IgD-negative memory B cell (primary cell): ENCODE results near the gene DEAF1. TPM values are rescaled to one million over a fixed set of nuclear protein-coding genes. Genes with fewer than 3 reads are reported as not detected.

Experiments used
- H3K27ac Mint-ChIP-seq, 3 donors: one replicate each; pipeline ENCODE4 v1.8.0; 2020 to 2022; ENCODE audit warnings: mild to moderate bottlenecking in 3 of 3, mixed read lengths in 3 of 3, moderate library complexity in 1 of 3
- H3K27me3 Mint-ChIP-seq: one replicate; pipeline ENCODE4 v1.8.0; 2021; ENCODE audit warnings: mixed read lengths
- H3K36me3 Mint-ChIP-seq: one replicate; pipeline ENCODE4 v1.8.0; 2020; ENCODE audit warnings: mild to moderate bottlenecking, mixed read lengths
- H3K4me1 Mint-ChIP-seq, 3 donors: one replicate each; pipeline ENCODE4 v1.8.0; 2020 to 2022; ENCODE audit warnings: mixed read lengths in 3 of 3, mild to moderate bottlenecking in 1 of 3
- H3K4me3 Mint-ChIP-seq, 4 donors: one replicate each; pipeline ENCODE4 v1.8.0; 2020 to 2022; ENCODE audit warnings: mild to moderate bottlenecking in 4 of 4, mixed read lengths in 4 of 4, moderate library complexity in 3 of 4
- H3K9me3 Mint-ChIP-seq, 3 donors: one replicate each; pipeline ENCODE4 v1.8.0; 2020 to 2021; ENCODE audit warnings: mixed read lengths in 3 of 3, mild to moderate bottlenecking in 1 of 3
- polyA plus RNA-seq: library from polyadenylated mRNA; unstranded; fragments of 300-500 nt; fragmentation: Illumina TruSeq; gene quantifications from one replicate; pipeline ENCODE4 v1.2.3, GENCODE V29; 2021

Gene DEAF1
- polyA plus RNA-seq, 1 donor from 2014 or later = 25.6 TPM

- peaks cover 4 to 10% (median 6%) of the 10 kb centered on the region in 3 donors for H3K4me1 Mint-ChIP-seq
- H3K27ac Mint-ChIP-seq = peak overlapping the region; percentile 90 to 95 (median 92)
- no peaks in the 10 kb centered on the region for H3K9me3 Mint-ChIP-seq
- H3K36me3 Mint-ChIP-seq = peaks cover 6% of the 10 kb centered on the region
- no peaks in the 10 kb centered on the region for H3K27me3 Mint-ChIP-seq
- H3K4me3 Mint-ChIP-seq = peak overlapping the region; percentile 89 to 97 (median 93)
These were observed 78.5 kb downstream of the DEAF1 start for GRCh38 chr11:616320-617198.

- Mint-ChIP-seq H3K27ac (peak within 1 kb of the TSS; percentile 92 to 97 (median 95)), H3K27me3 (no peaks in the 10 kb centered on the region), H3K36me3 (peaks cover 8% of the 10 kb centered on the region), H3K9me3 (no peaks in the 10 kb centered on the region), H3K4me3 (peak within 1 kb of the TSS; percentile 89 to 97 (median 93)), H3K4me1 (peaks cover 4 to 10% (median 6%) of the 10 kb centered on the region in 3 donors)
These were observed 79.3 kb downstream of the DEAF1 start, which contains the start of gene IRF7 for GRCh38 chr11:615504-616319. TSS of gene IRF7 (minus strand) at chr11:615950. CDS start at chr11:615364, 586 bp downstream.

- Mint-ChIP-seq H3K36me3 (peaks cover 8% of the 10 kb centered on the region), H3K4me1 (peaks cover 4 to 10% (median 6%) of the 10 kb centered on the region in 3 donors), H3K9me3 (no peaks in the 10 kb centered on the region), H3K27ac (peak overlapping the region; percentile 92 to 97 (median 95)), H3K4me3 (peak overlapping the region; percentile 89 to 97 (median 93)), H3K27me3 (no peaks in the 10 kb centered on the region)
These were observed 80.2 kb downstream of the DEAF1 start for GRCh38 chr11:614623-615503.

- peak overlapping the region in 2 of 3 donors; percentile 87 to 92 for H3K27ac Mint-ChIP-seq
- H3K4me3 Mint-ChIP-seq = peak overlapping the region; percentile 70 to 80 (median 77)
- H3K36me3 Mint-ChIP-seq = peaks cover 8% of the 10 kb centered on the region
- peaks cover 4 to 10% (median 6%) of the 10 kb centered on the region in 3 donors for H3K4me1 Mint-ChIP-seq
- H3K27me3 Mint-ChIP-seq = no peaks in the 10 kb centered on the region
- no peaks in the 10 kb centered on the region for H3K9me3 Mint-ChIP-seq
These were observed 80.9 kb downstream of the DEAF1 start for GRCh38 chr11:614021-614622.

- Mint-ChIP-seq H3K4me3 (peak overlapping the region in 2 of 4 donors; percentile 25 to 52), H3K9me3 (no peaks in the 10 kb centered on the region), H3K27me3 (no peaks in the 10 kb centered on the region), H3K27ac (peak overlapping the region in 1 of 3 donors; percentile 92), H3K4me1 (peaks cover 5 to 10% (median 6%) of the 10 kb centered on the region in 3 donors), H3K36me3 (peaks cover 8% of the 10 kb centered on the region)
These were observed 81.6 kb downstream of the DEAF1 start for GRCh38 chr11:613369-613968.

DNA sequence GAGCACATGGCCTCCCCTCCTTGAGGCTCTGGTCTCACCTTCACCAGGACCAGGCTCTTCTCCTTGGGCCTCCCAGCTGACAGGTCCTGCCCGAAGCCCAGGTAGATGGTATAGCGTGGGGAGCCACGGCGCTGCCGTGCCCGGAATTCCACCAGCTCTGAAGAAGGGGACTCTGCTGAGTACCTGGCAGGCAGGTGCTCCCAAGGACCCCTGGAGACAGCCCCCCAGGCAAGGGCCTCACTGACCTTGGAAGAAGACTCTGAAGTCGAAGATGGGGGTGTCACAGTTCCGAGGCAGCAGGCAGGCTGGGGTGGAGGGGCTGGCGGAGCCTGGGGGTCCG lies 82.1 kb downstream of the DEAF1 start:
- peak overlapping the region in 1 of 3 donors; percentile 91 for H3K27ac Mint-ChIP-seq
- H3K4me3 Mint-ChIP-seq = peak overlapping the region in 1 of 4 donors; percentile 88
- H3K27me3 Mint-ChIP-seq = no peaks in the 10 kb centered on the region
- no peaks in the 10 kb centered on the region for H3K9me3 Mint-ChIP-seq
- peaks cover 5 to 10% (median 6%) of the 10 kb centered on the region in 3 donors for H3K4me1 Mint-ChIP-seq
- peaks cover 6% of the 10 kb centered on the region for H3K36me3 Mint-ChIP-seq

GRCh38 chr11:612201-612960 lies 82.6 kb downstream of the DEAF1 start:
- peak overlapping the region in 2 of 4 donors; percentile 5 to 88 for H3K4me3 Mint-ChIP-seq
- H3K9me3 Mint-ChIP-seq = no peaks in the 10 kb centered on the region
- H3K4me1 Mint-ChIP-seq = peaks cover 5 to 10% (median 6%) of the 10 kb centered on the region in 3 donors
- H3K36me3 Mint-ChIP-seq = peaks cover 6% of the 10 kb centered on the region
- H3K27me3 Mint-ChIP-seq = no peaks in the 10 kb centered on the region
- H3K27ac Mint-ChIP-seq = peak overlapping the region; percentile 46 to 93 (median 91)

GRCh38 chr11:611001-611996 lies 83.7 kb downstream of the DEAF1 start:
- Mint-ChIP-seq H3K27me3 (no peaks in the 10 kb centered on the region), H3K27ac (peak overlapping the region in 2 of 3 donors; percentile 91 to 93), H3K4me1 (peaks cover 3 to 10% (median 4%) of the 10 kb centered on the region in 3 donors), H3K9me3 (no peaks in the 10 kb centered on the region), H3K36me3 (peaks cover 5% of the 10 kb centered on the region), H3K4me3 (peak overlapping the region in 1 of 4 donors; percentile 32)

DNA sequence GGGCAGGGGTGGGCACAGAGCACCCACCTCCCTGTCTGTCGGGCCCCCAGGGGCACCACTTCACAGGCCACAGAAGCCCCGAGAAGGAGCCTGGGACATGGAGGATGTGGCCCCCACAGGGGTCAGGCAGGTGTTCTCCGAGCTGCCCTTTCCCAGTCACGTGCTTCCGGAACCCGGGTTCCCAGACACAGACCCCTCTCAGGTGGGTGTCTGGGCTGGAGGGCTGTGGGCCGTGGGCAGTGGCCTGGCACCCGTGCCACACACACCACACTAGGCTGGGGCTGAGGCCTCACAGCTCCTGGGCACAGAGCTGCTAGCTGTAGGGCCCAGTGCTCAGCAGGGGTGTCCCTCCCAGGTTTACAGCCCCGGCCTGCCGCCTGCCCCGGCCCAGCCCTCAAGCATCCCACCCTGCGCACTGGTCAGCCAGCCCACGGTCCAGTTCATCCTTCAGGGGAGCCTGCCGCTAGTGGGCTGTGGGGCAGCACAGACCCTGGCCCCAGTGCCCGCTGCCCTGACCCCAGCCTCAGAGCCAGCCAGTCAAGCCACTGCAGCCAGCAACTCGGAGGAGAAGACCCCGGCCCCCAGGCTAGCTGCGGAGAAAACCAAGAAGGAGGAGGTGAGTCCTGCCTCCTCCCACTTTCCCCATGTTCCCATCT lies 84.7 kb downstream of the DEAF1 start:
- Mint-ChIP-seq H3K27me3 (no peaks in the 10 kb centered on the region), H3K36me3 (peaks cover 4% of the 10 kb centered on the region), H3K9me3 (no peaks in the 10 kb centered on the region), H3K4me1 (peaks cover 2 to 4% (median 2%) of the 10 kb centered on the region in 3 donors), H3K27ac (peak overlapping the region in 1 of 3 donors; percentile 86), H3K4me3 (no peak overlapping the region)

DNA sequence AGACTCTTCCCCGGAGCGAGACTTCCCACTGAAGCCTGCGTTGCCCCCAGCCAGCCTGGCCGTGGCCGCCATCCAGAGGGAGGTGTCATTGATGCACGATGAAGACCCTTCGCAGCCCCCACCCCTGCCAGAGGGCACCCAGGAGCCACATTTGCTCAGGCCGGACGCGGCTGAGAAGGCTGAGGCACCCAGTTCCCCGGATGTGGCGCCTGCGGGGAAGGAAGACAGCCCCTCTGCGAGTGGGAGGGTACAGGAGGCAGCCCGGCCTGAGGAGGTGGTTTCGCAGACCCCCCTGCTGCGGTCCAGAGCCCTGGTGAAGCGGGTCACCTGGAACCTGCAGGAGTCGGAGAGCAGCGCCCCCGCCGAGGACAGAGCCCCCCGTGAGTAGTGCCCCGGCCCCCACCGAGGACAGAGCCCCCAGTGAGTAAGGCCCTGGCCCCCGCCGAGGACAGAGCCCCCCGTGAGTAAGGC lies 85.6 kb downstream of the DEAF1 start:
- no peak overlapping the region for H3K27ac Mint-ChIP-seq
- peaks cover 5% of the 10 kb centered on the region for H3K36me3 Mint-ChIP-seq
- no peak overlapping the region for H3K4me3 Mint-ChIP-seq
- H3K9me3 Mint-ChIP-seq = no peaks in the 10 kb centered on the region
- H3K4me1 Mint-ChIP-seq = peaks cover 2 to 4% (median 2%) of the 10 kb centered on the region in 3 donors
- H3K27me3 Mint-ChIP-seq = no peaks in the 10 kb centered on the region

DNA sequence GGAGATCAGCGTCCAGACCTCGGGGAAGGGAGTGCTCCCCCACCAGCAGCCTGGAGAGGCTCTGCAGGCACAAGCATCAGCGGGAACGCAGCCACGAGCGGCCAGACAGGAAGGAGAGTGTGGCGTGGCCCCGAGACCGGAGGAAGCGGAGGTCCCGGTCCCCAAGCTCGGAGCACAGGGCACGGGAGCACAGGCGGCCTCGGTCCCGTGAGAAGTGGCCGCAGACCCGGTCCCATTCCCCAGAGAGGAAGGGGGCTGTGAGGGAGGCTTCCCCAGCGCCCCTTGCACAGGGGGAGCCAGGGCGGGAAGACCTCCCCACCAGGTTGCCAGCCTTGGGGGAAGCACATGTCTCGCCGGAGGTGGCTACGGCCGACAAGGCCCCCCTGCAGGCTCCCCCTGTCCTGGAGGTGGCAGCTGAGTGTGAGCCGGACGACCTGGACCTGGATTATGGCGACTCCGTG lies 86.2 kb downstream of the DEAF1 start:
- Mint-ChIP-seq H3K9me3 (no peaks in the 10 kb centered on the region), H3K27ac (peak overlapping the region in 1 of 3 donors; percentile 80)

More for the DNA sequence above, 86.2 kb downstream of the DEAF1 start:
- Mint-ChIP-seq H3K36me3 (peaks cover 5% of the 10 kb centered on the region), H3K4me1 (peaks cover 0 to 4% (median 2%) of the 10 kb centered on the region in 3 donors), H3K27me3 (no peaks in the 10 kb centered on the region), H3K4me3 (no peak overlapping the region)
